HuH-7 (cell line): ENCODE measurements around the gene OXSR1.
"Not testable (repeated sequence)": the region's sequence is repeated elsewhere in the genome, so short reads cannot be mapped to it uniquely, and the experiment has no call there.

ENCODE experiments used
- DNase-seq: peaks from one replicate; pipeline ENCODE4 v3.0.0; 2011; ENCODE audit warnings: low spot score

The OXSR1 gene

DNA sequence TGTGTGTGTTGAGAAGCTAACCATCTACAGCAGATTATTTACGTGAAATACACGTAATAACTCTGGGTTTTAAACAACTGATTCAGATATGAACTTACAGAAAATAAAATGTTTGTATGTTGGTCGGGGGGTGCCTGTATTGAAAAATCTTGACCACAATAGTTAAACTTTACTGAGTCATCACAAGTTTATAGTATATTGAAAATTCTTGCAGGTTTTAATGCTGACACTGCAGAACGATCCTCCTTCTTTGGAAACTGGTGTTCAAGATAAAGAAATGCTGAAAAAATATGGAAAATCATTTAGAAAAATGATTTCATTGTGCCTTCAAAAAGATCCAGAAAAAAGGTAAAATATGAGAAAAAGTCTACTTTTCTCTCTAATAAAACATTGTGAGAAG is 59.0 kb downstream of the OXSR1 start:
- DNase-seq = no peak

GRCh38 chr3:38226273-38226672 is 60.9 kb downstream of the OXSR1 start:
- no peak for DNase-seq

DNA sequence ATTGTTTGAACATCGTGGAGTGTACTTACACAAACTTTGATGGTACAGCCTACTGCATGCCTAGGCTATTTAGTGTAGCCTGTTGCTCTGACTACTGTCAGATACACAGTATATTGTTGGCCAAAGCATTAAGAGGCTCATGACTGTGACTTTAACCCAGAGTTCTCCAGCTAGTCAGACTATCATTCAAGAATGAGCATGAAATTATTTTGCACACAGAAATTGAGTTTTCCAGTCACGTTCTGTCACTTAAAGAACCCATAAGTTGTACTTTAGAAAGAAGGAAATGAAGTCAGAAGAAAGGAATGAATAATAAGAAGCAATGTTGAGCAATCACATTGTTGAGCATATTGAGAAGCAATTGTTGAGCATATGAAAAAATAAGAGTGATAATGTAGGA is 62.7 kb downstream of the OXSR1 start:
- DNase-seq = no peak

DNA sequence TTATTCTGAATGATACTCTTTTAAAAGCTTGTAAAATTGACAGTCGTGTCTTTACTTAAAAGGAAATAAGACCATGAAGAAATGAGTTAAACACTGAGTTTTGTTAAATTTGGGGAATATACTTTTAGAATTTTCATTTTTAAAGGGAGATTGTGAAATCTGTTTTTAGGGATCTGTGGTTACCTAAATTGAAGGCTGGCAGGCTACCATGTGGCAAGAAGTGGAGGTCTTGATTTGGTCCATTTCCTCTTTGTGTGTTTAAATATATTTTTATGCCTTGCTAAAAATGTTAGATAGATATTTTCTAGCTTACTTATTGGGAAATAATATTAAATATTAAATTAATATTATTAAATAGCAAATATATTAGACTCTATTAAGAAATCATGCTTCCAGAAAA is 63.7 kb downstream of the OXSR1 start:
- no peak for DNase-seq

DNA sequence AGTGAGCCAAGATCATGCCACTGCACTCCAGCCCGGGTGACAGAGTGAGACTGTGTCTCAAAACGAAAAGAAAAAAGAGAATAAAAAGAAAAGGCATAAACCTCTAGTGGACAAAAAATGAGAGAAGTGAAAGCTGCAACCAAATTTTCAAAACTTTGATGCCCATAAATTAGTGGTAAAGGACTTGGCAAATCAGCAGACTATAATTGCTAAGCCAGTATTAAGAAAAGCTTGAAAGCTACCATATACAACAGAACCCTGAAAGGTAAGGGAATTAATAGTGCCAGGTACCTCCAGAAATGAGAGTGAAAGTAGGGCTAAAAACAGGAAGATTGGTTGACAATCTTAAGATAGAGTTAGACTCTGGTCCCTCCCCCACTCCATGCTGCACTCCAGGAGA is 67.4 kb downstream of the OXSR1 start:
- DNase-seq = no peak

GRCh38 chr3:38235466-38235865 is 70.1 kb downstream of the OXSR1 start:
- DNase-seq = no peak

- DNase-seq = no peak
These were observed 73.2 kb downstream of the OXSR1 start for GRCh38 chr3:38238416-38239008.

DNA sequence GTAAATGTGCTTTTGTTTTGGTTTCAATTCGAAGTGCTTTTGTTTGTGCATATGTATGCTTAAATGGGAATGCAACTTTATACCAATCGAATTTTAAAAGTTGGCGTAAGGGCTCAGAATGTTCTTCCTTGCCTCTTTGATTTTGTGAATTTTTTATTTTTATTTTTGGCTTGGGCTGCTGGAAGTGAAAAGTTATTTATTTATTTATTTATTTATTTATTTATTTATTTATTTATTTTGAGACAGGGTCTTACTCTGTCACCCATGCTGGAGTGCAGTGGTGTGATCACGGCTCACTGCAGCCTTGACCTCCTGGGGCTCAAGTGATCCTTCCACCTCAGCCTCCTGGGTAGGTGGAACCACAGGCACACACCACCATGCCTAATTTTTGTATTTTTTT is 77.5 kb downstream of the OXSR1 start:
- DNase-seq = not testable (repeated sequence)

DNA sequence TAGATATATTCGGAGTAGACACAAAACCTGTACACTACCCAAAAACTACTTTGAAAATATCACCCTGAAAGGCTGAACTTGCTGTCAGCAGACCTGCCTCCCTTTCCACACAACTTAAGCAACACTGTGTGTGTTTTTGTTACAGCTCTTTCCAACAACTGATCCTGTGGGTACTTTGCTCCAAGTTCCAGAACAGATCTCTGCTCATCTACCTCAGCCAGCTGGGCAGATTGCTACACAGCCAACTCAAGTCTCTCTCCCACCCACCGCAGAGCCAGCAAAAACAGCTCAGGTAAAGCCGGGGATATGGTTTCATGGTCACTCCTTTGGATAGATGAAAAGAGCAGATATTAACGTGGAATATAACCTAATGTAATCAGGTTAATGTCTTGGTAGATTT is 80.6 kb downstream of the OXSR1 start:
- DNase-seq = no peak

DNA sequence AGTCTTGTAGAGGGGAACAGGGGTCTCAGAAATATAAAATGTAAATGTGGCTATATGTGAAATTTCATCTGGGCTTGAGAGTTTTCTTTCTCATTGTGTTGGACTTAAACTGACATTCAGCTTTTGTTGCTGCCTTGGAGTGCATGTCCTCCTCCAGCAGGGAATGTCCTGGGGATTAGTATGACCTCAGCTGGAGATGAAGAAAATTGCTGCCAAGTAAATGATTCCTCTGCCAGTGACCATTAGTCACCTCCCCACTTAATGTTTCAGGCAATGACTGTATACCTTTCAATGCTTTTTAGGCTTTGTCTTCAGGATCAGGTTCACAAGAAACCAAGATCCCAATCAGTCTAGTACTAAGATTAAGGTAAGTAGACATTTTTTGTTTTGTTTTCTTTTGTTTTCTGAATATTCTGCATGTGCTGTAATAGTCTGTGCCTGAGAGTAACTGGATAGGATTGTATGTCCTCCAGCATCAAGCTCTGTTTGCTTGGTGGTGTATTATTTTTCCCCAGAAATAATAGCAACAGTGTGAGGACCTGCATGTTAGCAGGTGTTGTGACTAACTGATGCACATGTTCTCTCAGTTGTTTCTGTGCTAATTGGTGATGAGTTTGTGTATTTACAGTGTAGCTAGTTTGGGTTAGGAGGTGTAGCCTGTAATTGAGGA is 82.2 kb downstream of the OXSR1 start:
- DNase-seq = no peak

GRCh38 chr3:38250198-38250597 is 84.9 kb downstream of the OXSR1 start:
- DNase-seq = no peak

- DNase-seq = no peak
These were observed 85.9 kb downstream of the OXSR1 start for GRCh38 chr3:38251197-38251596.

- DNase-seq = no peak
These were observed 88.4 kb downstream of the OXSR1 start for GRCh38 chr3:38253704-38254103.

DNA sequence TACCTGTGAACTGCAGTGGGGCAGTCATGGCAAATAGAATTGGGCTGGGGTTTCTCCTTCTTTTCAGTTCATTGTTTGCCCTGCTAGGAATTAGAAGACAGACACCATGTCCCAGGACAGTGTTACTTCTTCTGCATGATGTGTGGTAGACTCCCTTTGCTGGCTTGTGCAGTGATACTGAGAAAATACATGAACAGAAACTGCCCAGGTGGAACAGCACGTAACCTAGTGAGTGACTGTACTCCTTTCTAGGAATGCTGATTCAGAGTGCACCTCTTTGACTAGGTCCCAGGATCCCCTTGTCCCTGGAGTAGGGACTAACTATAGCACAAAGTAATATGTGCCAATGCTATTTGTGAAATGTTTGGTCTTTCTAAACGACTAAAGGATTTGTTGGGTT is 89.5 kb downstream of the OXSR1 start:
- DNase-seq = no peak

DNA sequence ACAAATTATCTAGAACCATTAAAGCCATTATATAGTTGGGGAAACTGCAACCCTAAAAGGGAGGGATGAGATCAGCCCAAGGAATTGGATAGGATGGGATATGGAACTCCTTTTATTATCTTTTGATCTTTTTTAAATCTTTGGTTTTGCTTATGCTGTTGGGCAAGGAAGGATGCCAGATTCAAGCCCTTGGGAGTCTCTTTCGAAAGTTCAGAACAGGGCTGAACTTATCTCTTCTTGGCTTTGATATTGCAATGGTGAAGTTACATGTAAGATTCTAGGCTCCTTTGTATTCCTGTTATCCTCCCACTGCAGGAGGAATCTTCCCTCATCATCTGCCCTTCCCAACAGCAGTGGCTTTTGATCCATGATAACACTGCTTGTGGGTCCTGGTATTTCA is 90.3 kb downstream of the OXSR1 start:
- no peak for DNase-seq

GRCh38 chr3:38257583-38257982 is 92.2 kb downstream of the OXSR1 start:
- DNase-seq = no peak

DNA sequence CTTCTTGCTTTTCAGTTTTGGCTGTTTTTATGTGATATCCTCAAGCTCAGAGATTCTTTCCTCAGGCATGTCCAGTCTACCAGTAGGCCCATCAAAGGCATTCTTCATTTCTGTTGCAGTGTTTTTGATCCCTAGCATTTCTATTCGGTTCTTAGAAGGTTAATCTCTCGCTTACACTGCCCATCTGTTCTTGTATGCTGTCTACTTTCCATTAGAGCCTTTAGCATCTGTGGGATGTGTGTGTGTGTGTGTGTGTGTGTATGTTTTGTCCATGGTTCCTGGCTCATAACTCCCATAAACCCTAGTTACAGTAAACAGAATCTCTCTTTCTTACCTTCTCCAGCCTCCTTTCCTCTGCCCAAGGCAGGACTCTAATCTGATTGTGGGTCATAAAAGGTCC is 95.1 kb downstream of the OXSR1 start:
- no peak for DNase-seq

GRCh38 chr3:38264353-38264771 is 99.0 kb downstream of the OXSR1 start:
- no peak for DNase-seq

DNA sequence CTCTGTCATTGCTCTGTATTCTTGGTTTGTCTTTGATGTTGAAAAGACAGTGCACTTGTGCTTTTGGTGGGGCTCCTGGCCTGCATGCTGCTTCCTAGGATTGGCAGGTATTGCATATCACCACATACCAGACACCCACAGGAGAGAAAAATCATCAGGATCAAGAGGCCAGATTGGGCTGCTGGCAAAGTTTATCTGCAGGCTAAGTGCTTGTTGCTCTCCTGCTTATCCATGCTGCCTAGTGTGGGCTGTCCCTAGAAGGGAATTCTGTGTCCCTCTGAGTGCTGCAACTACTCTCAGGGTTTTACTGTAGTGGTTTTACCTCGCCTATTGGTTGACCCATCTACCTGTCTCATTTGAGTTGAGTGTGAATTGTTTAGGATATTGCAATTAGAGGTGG is 99.4 kb downstream of the OXSR1 start:
- no peak for DNase-seq

- no peak for DNase-seq
These were observed 100.4 kb downstream of the OXSR1 start, which contains the start of gene SLC22A13 for GRCh38 chr3:38265604-38266307. TSS of gene SLC22A13 (plus strand) at chr3:38265812. CDS start at chr3:38265861, 49 bp downstream.

DNA sequence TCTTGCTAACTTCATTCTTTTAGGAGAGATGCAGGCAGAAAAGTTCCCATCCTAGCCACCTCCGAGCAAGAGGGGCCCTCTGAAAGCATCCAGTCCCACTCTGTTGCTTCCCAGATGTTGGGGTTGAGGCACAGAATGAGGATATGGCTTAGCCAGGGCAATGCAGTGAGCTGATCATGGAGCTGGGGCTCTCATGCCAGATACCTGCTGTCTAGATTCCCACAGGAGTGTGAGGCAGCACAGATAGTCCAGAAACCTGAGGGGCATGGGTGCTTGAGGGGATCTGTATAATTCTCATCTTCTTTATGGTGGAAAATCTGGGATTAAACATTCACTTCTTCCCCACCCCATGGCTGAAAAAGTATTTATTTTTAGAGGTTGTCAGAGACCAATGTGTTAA is 101.5 kb downstream of the OXSR1 start:
- no peak for DNase-seq

GRCh38 chr3:38267662-38268061 is 102.3 kb downstream of the OXSR1 start:
- DNase-seq = no peak

- no peak for DNase-seq
These were observed 102.8 kb downstream of the OXSR1 start for GRCh38 chr3:38268087-38268486.

GRCh38 chr3:38268522-38268921 is 103.2 kb downstream of the OXSR1 start:
- DNase-seq = no peak
